Neural progenitor cell (in vitro differentiated cells): Measurements from ENCODE around the gene CCDC63. TPM values are rescaled to one million over a fixed set of nuclear protein-coding genes. Genes with fewer than 3 reads are reported as not detected.
A peak's percentile ranks its signal among the peaks of the same experiment; 100 is the strongest.

ENCODE experiments used
- DNase-seq: peaks from one replicate; pipeline ENCODE4 v3.0.0-alpha.2; 2016; ENCODE audit warnings: low spot score
- H2AFZ ChIP-seq: fragments of 200-600 bp; sonication (generic); replicated peaks from 2 replicates; pipeline ENCODE4 v1.6.1; 2016; ENCODE audit warnings: antibody characterized with exemption
- H3F3A ChIP-seq: fragments of 200-600 bp; sonication (generic); 2 replicates; pipeline ENCODE4 v1.6.1; 2016; ENCODE audit warnings: antibody characterized with exemption, low read depth
- H3K27ac ChIP-seq: fragments of 200-600 bp; sonication (generic); 2 replicates; pipeline ENCODE4 v1.5.1; 2016; ENCODE audit warnings: mild to moderate bottlenecking
- H3K27me3 ChIP-seq: fragments of 200-600 bp; sonication (generic); 2 replicates; pipeline ENCODE4 v1.6.1; 2016; ENCODE audit warnings: mild to moderate bottlenecking, moderate library complexity
- H3K36me3 ChIP-seq: fragments of 200-600 bp; sonication (generic); 2 replicates; pipeline ENCODE4 v1.5.1; 2016
- H3K4me1 ChIP-seq: fragments of 200-600 bp; sonication (generic); 2 replicates; pipeline ENCODE4 v1.6.1; 2016; ENCODE audit warnings: mixed run types
- H3K4me2 ChIP-seq: fragments of 200-600 bp; sonication (generic); 2 replicates; pipeline ENCODE4 v1.6.1; 2016
- H3K4me3 ChIP-seq: fragments of 200-600 bp; sonication (generic); 2 replicates; pipeline ENCODE4 v1.5.1; 2016
- H3K79me2 ChIP-seq: fragments of 200-600 bp; sonication (generic); 2 replicates; pipeline ENCODE4 v1.6.1; 2016; ENCODE audit warnings: low read depth
- H3K9ac ChIP-seq: fragments of 200-600 bp; sonication (generic); 2 replicates; pipeline ENCODE4 v1.6.1; 2016
- H3K9me3 ChIP-seq: fragments of 200-600 bp; sonication (generic); 2 replicates; pipeline ENCODE4 v1.5.1; 2016; ENCODE audit warnings: low read depth
- H4K20me1 ChIP-seq: fragments of 200-600 bp; sonication (generic); 2 replicates; pipeline ENCODE4 v1.6.1; 2016; ENCODE audit warnings: low read depth
- H3K27ac Mint-ChIP-seq: 3 replicates; pipeline ENCODE4 v1.8.0; 2021; ENCODE audit warnings: mixed read lengths
- H3K27me3 Mint-ChIP-seq: 2 replicates; pipeline ENCODE4 v1.8.0; 2022; ENCODE audit warnings: low read depth, mild to moderate bottlenecking, inconsistent platforms, moderate library complexity, mixed read lengths; ENCODE audit not compliant: insufficient read depth
- H3K36me3 Mint-ChIP-seq: 3 replicates; pipeline ENCODE4 v1.8.0; 2021; ENCODE audit warnings: mixed read lengths
- H3K4me1 Mint-ChIP-seq: 3 replicates; pipeline ENCODE4 v1.8.0; 2021; ENCODE audit warnings: mixed read lengths
- H3K4me3 Mint-ChIP-seq: 3 replicates; pipeline ENCODE4 v1.8.0; 2021; ENCODE audit warnings: mild to moderate bottlenecking, moderate library complexity, mixed read lengths
- H3K9me3 Mint-ChIP-seq: 3 replicates; pipeline ENCODE4 v1.8.0; 2020; ENCODE audit warnings: mixed read lengths
- CTCF ChIP-seq: fragments of 200-600 bp; sonication (generic); IDR thresholded peaks from 2 replicates; pipeline ENCODE4 v1.5.1; 2017; ENCODE audit warnings: antibody characterized with exemption, mild to moderate bottlenecking
- EZH2 ChIP-seq: fragments of 200-600 bp; sonication (generic); IDR thresholded peaks from 2 replicates; pipeline ENCODE4 v1.6.1; 2017; ENCODE audit warnings: antibody characterized with exemption, mild to moderate bottlenecking, moderate library complexity
- EZH2phosphoT487 ChIP-seq: fragments of 200-600 bp; sonication (generic); IDR thresholded peaks from 2 replicates; pipeline ENCODE4 v1.6.1; 2017; ENCODE audit warnings: antibody characterized with exemption
- total RNA-seq: library from RNA; depleted of rRNA; stranded (reverse); fragments of >200 nt; gene quantifications from 2 replicates; pipeline ENCODE4 v1.2.3, GENCODE V29; 2015; ENCODE audit warnings: low replicate concordance

CCDC63 gene
- total RNA-seq, 1 donor from 2014 or later = 0.24 TPM

- Mint-ChIP-seq H3K4me3 (no peak overlapping the region), H3K9me3 (no peaks in the 10 kb centered on the region), H3K27me3 (peaks cover 5% of the 10 kb centered on the region), H3K27ac (no peak overlapping the region), H3K36me3 (no peaks in the 10 kb centered on the region), H3K4me1 (peaks cover 2% of the 10 kb centered on the region)
- no peak for TF ChIP-seq CTCF
- no peak for TF ChIP-seq EZH2
- TF ChIP-seq EZH2phosphoT487 = no peak
- Histone ChIP-seq H3K4me2 (no peak overlapping the region), H3K36me3 (no peaks in the 10 kb centered on the region), H2AFZ (no peak overlapping the region), H3K9me3 (no peaks in the 10 kb centered on the region), H3K4me3 (no peak overlapping the region), H3F3A (peaks cover 5% of the 10 kb centered on the region), H3K9ac (no peak overlapping the region), H3K27me3 (no peaks in the 10 kb centered on the region), H3K27ac (no peak overlapping the region), H4K20me1 (no peaks in the 10 kb centered on the region), H3K79me2 (no peaks in the 10 kb centered on the region), H3K4me1 (no peaks in the 10 kb centered on the region)
- no peak for DNase-seq
Measured at GRCh38 chr12:110906516-110906915, 59.7 kb downstream of the CCDC63 start.

GRCh38 chr12:110906985-110907384, 60.2 kb downstream of the CCDC63 start:
- Mint-ChIP-seq H3K4me1 (peaks cover 2% of the 10 kb centered on the region), H3K36me3 (no peaks in the 10 kb centered on the region), H3K27ac (peak overlapping the region; percentile 80)

GRCh38 chr12:110907583-110907982, 60.8 kb downstream of the CCDC63 start:
- no peaks in the 10 kb centered on the region for H3K36me3 ChIP-seq
- H3F3A ChIP-seq = peaks cover 5% of the 10 kb centered on the region
- peak overlapping the region; percentile 80 for H3K27ac Mint-ChIP-seq
- no peak overlapping the region for H3K4me3 Mint-ChIP-seq
- H4K20me1 ChIP-seq = no peaks in the 10 kb centered on the region
- H3K9ac ChIP-seq = no peak overlapping the region
- TF ChIP-seq EZH2phosphoT487 = no peak
- no peak for TF ChIP-seq CTCF
- no peak for TF ChIP-seq EZH2
- no peaks in the 10 kb centered on the region for H3K9me3 ChIP-seq
- H3K27me3 Mint-ChIP-seq = peaks cover 6% of the 10 kb centered on the region
- no peak overlapping the region for H3K4me2 ChIP-seq
- H3K27ac ChIP-seq = no peak overlapping the region
- H2AFZ ChIP-seq = no peak overlapping the region
- no peak for DNase-seq
- H3K4me1 Mint-ChIP-seq = peaks cover 2% of the 10 kb centered on the region
- H3K27me3 ChIP-seq = no peaks in the 10 kb centered on the region
- no peaks in the 10 kb centered on the region for H3K79me2 ChIP-seq
- H3K9me3 Mint-ChIP-seq = no peaks in the 10 kb centered on the region
- no peak overlapping the region for H3K4me3 ChIP-seq
- H3K4me1 ChIP-seq = no peaks in the 10 kb centered on the region
- no peaks in the 10 kb centered on the region for H3K36me3 Mint-ChIP-seq

More at GRCh38 chr12:110906985-110907384, 60.2 kb downstream of the CCDC63 start:
- H3K36me3 ChIP-seq = no peaks in the 10 kb centered on the region
- no peaks in the 10 kb centered on the region for H3K4me1 ChIP-seq
- H3K27me3 Mint-ChIP-seq = peaks cover 5% of the 10 kb centered on the region
- no peak overlapping the region for H3K4me3 Mint-ChIP-seq
- no peak for DNase-seq
- no peaks in the 10 kb centered on the region for H3K9me3 Mint-ChIP-seq
- H3K27ac ChIP-seq = no peak overlapping the region
- H4K20me1 ChIP-seq = no peaks in the 10 kb centered on the region
- no peak overlapping the region for H3K4me3 ChIP-seq
- H3K79me2 ChIP-seq = no peaks in the 10 kb centered on the region
- no peak overlapping the region for H3K4me2 ChIP-seq
- no peaks in the 10 kb centered on the region for H3K27me3 ChIP-seq
- no peak overlapping the region for H2AFZ ChIP-seq
- H3K9ac ChIP-seq = no peak overlapping the region
- no peak for TF ChIP-seq EZH2
- TF ChIP-seq CTCF = no peak
- TF ChIP-seq EZH2phosphoT487 = no peak
- H3F3A ChIP-seq = peaks cover 5% of the 10 kb centered on the region
- no peaks in the 10 kb centered on the region for H3K9me3 ChIP-seq
